ENCODE data around the gene LGALS9C.
"Not testable (repeated sequence)": the region's sequence is repeated elsewhere in the genome, so short reads cannot be mapped to it uniquely, and the experiment has no call there.

LGALS9C gene

DNA sequence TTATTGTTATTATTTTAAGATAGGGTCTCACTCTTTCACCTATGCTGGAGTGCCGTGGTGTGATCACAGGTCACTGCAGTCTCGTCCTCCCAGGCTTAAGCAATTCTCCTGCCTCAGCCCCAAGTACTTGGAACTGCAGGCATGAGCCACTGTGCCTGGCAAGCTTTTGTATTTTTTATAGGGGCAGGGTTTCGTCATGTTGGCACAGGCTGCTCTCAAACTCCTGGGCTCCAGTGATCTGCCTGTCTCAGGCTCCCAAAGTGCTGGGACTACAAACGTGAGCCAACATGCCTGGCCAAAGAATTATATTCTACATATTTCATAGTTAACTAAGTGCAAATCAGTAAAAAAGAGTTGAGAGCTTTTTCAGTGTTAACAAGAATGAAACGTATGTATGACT, 65.6 kb downstream of the LGALS9C start:
- DNase-seq = not testable (repeated sequence)

GRCh38 chr17:18542907-18543306, 66.3 kb downstream of the LGALS9C start:
- DNase-seq = not testable (repeated sequence)

Measured in fibroblast of skin of right biceps (primary cell).